IPS DF 4.7 (cell line): ENCODE results near the gene LRRC10.
"Not testable (repeated sequence)": the region's sequence is repeated elsewhere in the genome, so short reads cannot be mapped to it uniquely, and the experiment has no call there.

Source experiments
- DNase-seq: peaks from one replicate; pipeline ENCODE4 v3.0.0-alpha.2; 2013; ENCODE audit warnings: low spot score; ENCODE audit errors: extremely low read depth

LRRC10 gene

DNA sequence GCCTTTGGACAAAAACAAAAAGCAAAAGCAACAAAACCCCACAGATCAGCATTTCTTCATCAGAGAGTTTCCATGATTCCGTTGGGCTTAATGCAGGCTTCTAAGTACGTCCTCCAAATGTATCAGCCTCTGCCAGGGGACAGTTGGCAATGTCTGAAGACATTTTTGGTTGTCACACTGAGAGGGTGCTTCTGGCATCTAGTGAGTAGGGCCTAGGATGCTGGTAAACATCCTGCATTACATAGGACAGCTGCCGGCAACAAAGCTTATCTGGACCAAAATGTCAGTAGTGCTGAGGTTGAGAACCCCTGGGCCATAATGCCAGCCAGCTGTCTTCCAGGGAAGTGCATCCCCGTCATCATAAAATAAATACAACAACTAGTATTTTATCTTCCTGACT is 9.4 kb upstream of the LRRC10 start:
- no peak for DNase-seq

DNA sequence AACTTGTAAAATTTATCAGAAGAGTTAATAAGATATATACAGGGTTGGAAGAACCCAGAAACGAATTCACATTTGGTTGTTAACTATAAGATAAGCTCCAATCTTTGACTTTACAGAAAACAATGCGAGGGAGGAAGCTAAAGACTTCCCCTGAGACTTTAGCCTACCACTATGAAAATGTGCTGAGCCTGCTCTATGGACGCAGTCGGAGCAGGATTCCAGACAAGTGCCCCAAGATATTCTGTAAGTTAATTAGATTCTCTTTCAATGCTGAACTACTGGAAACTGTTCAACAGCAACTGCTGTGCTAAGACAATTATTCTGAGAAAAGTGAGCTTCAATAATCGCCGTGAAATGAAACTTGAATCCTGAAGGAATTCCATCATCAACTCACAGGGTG is 8.3 kb upstream of the LRRC10 start:
- DNase-seq: no peak

GRCh38 chr12:69616025-69616424 is 5.3 kb upstream of the LRRC10 start:
- no peak for DNase-seq

- no peak for DNase-seq
Measured at GRCh38 chr12:69613351-69613750, 2.6 kb upstream of the LRRC10 start.

- no peak for DNase-seq
Measured at GRCh38 chr12:69610126-69610525, 581 bp downstream of the LRRC10 start.

DNA sequence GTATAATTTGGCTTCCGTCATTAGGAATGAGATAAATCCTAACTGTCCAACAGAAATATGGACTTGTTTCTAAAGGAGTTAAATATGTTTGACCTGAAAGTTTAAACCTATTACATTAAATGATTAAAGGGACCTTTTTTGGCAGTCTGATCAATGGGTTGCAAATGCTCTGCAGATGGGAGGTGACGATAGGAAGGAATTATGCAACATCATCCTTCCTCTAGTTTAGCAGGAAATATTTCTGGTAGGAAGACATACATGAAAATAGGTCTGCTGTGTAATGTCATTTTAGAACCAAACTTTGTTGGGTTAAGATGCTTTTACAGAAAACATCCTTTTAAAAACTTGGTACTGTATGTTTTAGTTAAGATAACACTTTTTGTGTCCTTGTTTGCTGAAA is 2.6 kb downstream of the LRRC10 start:
- no peak for DNase-seq

GRCh38 chr12:69604275-69604674 is 6.4 kb downstream of the LRRC10 start:
- DNase-seq: not testable (repeated sequence)

DNA sequence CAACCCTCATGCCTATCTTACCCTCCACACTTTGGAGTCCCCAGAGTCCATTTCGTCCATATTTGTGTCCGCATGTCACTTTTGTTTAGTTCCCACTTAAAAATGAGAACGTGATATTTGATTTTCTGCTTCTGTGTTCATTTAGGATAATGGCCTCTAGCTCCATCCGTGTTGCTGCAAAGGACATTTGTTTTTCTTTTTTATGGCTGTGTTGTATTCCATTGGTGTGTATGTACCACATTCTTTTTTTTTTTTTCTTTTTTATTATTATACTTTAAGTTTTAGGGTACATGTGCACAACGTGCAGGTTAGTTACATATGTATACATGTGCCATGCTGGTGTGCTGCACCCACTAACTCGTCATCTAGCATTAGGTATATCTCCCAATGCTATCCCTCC is 7.2 kb downstream of the LRRC10 start:
- not testable (repeated sequence) for DNase-seq

GRCh38 chr12:69602954-69603353 is 7.8 kb downstream of the LRRC10 start:
- no peak for DNase-seq

- no peak for DNase-seq
Measured at GRCh38 chr12:69601962-69602685, 8.6 kb downstream of the LRRC10 start.

GRCh38 chr12:69600804-69601203 is 9.9 kb downstream of the LRRC10 start:
- DNase-seq: no peak

DNA sequence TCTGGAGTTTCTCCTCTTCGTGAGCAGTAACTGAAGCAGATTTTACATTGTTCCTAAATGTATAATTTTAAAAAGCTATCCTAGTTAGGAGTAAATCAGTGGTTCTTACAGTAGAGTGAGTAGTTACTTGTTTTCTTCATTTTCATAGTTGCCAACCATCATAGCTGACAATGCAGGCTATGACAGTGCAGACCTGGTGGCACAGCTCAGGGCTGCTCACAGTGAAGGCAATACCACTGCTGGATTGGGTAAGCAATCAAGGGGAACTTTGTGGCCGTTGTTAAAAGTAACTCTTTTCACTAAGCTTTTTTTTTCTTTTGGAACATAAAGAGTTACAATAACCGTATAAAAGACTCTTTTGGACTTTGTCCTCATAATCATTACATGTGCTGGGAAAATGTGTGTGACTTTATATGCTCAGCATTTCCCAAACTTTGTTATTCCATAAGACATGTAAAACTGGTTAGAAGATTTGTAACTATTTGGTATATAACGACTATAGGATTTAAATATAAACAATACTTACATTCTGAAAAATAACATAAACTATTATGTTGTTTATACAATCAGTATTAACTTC is 12.4 kb downstream of the LRRC10 start:
- no peak for DNase-seq

DNA sequence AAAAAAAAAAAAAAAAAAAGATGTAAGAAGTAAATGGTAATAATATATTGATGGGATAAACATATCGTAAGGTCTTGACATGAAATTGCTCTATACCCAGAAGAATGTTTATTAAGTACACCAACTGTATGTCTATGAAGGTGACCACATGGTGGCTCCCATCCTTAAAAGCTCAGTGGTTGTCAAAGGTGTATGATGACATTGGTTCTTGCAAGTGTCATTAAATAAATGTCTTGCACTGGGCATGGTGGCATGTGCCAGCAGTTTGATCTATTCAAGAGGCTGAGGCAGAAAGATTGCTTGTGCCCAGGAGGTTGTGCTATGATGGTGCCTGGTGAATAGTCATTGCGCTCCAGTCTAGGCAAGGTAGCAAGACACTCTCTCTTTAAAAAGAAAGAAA is 15.0 kb downstream of the LRRC10 start:
- DNase-seq: no peak

DNA sequence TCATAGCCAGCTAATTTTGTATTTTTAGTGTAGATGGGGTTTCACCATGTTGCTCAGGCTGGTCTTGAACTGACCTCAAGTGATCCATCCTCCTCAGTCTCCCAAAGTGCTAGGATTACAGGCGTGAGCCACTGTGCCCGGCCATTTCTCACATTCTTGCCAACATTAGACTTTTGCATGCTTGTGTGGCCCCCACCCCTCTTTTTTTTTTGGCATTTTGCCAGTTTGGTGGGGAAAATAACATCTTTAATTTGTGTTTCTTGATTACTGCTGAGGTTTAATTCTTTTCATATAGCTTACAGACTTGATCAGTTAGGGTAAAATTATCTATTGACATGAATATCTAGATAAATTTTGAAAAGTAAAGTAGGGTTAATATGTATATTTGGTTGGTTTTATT is 21.6 kb downstream of the LRRC10 start:
- DNase-seq: no peak

DNA sequence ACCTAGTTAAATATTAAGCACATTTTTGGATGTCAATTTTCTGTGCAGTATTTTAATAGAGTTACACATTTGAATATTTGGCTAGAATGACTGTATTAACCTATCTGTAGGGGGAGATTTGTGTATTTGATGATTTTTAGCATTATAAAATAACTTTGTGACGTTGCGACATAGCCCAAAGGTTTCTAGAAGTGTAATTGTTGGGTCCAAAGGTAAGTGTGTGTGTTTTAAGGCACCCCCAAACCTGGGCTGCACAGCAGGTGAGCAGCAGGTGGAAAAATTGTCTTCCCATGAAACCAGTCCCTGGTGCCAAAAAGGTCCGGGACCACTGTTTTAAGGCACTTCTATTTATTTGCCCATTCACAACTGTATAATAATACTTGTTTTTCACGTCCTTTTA is 22.2 kb downstream of the LRRC10 start:
- DNase-seq: no peak

DNA sequence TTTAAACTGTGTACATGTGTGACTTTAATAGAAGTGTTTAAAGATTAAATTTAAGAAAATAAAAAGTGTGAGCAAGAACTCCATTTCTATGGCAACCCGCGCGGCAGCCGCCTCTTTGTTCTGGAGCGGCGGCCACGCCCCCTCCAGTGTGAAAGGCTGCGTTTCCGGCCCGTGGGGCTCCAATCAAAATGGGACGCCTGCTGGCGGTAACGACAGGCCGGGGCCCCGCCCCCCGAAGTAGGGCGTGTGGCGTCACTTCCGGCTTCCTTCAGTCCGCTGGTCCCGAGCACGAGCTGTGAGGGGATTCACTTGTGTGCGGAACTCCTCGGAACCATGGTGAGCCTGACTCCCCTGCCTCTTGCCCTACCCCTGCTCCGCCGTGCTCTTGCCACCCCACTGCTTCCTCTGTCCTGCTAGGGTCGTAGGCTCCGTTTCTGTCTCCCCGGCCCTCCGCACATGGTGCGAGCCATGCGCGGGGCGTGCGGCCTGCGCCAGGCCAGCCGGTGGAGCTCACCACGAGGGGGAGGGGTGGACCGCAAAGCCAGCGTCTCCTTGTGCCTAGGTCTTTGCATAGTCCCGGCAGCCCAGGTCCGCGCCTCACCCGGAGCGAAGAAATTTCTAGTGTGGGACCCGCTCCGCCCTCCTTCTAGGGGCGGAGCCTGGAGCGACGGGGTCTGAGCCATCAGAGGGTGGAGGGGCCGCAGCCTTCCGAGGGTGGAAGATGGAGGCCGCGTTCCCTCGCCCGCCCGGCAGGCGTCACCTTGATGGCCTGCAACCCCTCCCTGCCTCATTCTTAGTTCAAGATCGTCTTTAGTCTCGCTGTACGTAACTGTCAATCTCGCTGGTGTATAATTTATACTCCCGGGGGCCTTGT is 25.3 kb downstream of the LRRC10 start, which contains the start of gene CCT2:
TSS of gene CCT2 (plus strand) at position 271 of the 874 bp plus-strand sequence. CDS start at position 334, 63 bp downstream.
- DNase-seq: peak; percentile 89

DNA sequence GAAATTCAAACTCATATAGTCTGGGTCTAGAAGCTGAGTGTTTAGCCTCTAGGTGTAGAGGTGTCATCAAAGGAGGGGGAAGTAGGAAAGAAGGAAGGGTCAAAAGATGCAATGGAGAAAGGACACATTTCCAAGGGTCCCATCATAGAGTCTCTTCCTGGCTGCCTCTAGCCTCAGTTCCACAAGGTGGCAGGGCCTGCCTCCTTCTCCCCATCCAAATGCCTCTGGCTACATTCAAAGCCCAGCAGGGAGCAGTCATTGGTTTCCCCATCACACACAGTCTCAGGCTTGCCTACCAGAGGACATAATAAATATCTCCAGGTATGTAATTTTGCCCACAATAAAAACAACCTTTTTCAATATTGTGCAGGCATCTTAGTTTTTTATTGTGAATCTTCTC is 27.5 kb downstream of the LRRC10 start:
- peak; percentile 36 for DNase-seq

DNA sequence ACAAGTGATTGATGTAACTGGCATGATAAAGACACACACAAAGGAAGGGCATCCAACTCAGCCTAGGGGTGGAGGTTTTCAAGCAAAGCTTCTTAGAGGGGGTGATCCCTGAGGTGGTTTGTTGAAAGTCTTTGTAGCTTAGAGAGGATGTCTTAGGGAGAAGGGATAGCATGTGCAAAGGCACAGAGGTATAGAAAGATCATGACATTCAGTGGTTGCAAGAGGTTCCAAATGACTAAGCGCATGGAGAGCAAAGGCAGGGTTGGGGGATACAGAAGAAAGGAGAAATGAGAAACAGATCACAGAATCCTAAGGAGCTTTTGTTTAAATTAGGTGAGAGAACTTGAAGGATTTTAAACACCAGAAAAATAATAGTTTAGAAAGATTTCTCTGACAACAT is 30.6 kb downstream of the LRRC10 start:
- no peak for DNase-seq

- no peak for DNase-seq
Measured at GRCh38 chr12:69579029-69579428, 31.7 kb downstream of the LRRC10 start.

GRCh38 chr12:69578283-69578682 is 32.4 kb downstream of the LRRC10 start:
- DNase-seq: no peak

GRCh38 chr12:69575346-69575745 is 35.4 kb downstream of the LRRC10 start:
- DNase-seq: no peak
